Urothelium cell line (cell line): Measurements from ENCODE around the gene PIR.
A peak's percentile ranks its signal among the peaks of the same experiment; 100 is the strongest.

Source experiments
- DNase-seq: peaks from one replicate; pipeline ENCODE4 v3.0.0; 2011; ENCODE audit warnings: low spot score, mixed read lengths
- FAIRE-seq: peaks from 2 replicates; lab custom pipeline; 2011; peaks lifted over from hg19 to GRCh38; lab: Jason Lieb, UNC

The PIR gene

GRCh38 chrX:15492469-15492868 is 664 bp downstream of the PIR start:
- no peak for FAIRE-seq
- no peak for DNase-seq

- DNase-seq, result no peak
- no peak for FAIRE-seq
Observed at GRCh38 chrX:15483891-15484290, 9.2 kb downstream of the PIR start.

- FAIRE-seq, result no peak
- DNase-seq, result no peak
Observed at GRCh38 chrX:15475486-15475885, 17.6 kb downstream of the PIR start.

GRCh38 chrX:15475021-15475420 is 18.1 kb downstream of the PIR start:
- DNase-seq (no peak), FAIRE-seq (no peak)

- FAIRE-seq, result no peak
- no peak for DNase-seq
Observed at GRCh38 chrX:15474028-15474427, 19.1 kb downstream of the PIR start.

- DNase-seq, result no peak
- no peak for FAIRE-seq
Observed at GRCh38 chrX:15472531-15472930, 20.6 kb downstream of the PIR start.

GRCh38 chrX:15471028-15471427 is 22.1 kb downstream of the PIR start:
- DNase-seq (peak; percentile 12), FAIRE-seq (no peak)

GRCh38 chrX:15469613-15470012 is 23.5 kb downstream of the PIR start:
- DNase-seq (no peak), FAIRE-seq (no peak)

GRCh38 chrX:15468036-15468435 is 25.1 kb downstream of the PIR start:
- FAIRE-seq (no peak), DNase-seq (no peak)

- DNase-seq, result no peak
- no peak for FAIRE-seq
Observed at GRCh38 chrX:15465896-15466651, 27.1 kb downstream of the PIR start.

- no peak for DNase-seq
Observed at GRCh38 chrX:15465347-15465746, 27.8 kb downstream of the PIR start.

GRCh38 chrX:15464704-15465103 is 28.4 kb downstream of the PIR start:
- no peak for FAIRE-seq
- DNase-seq, result no peak

More at GRCh38 chrX:15465347-15465746, 27.8 kb downstream of the PIR start:
- no peak for FAIRE-seq

GRCh38 chrX:15451913-15452312 is 41.2 kb downstream of the PIR start:
- FAIRE-seq (no peak), DNase-seq (no peak)

GRCh38 chrX:15448010-15448639 is 45.0 kb downstream of the PIR start:
- no peak for FAIRE-seq

GRCh38 chrX:15441464-15441863 is 51.7 kb downstream of the PIR start:
- DNase-seq (no peak), FAIRE-seq (no peak)

More at GRCh38 chrX:15448010-15448639, 45.0 kb downstream of the PIR start:
- DNase-seq, result peak; percentile 0

- DNase-seq (no peak), FAIRE-seq (no peak)
Observed at GRCh38 chrX:15438332-15438731, 54.8 kb downstream of the PIR start.

- no peak for DNase-seq
- no peak for FAIRE-seq
Observed at GRCh38 chrX:15437724-15438123, 55.4 kb downstream of the PIR start.

- no peak for DNase-seq
- no peak for FAIRE-seq
Observed at GRCh38 chrX:15435836-15436619, 57.1 kb downstream of the PIR start.

GRCh38 chrX:15434205-15434604 is 58.9 kb downstream of the PIR start:
- FAIRE-seq (no peak), DNase-seq (no peak)

- DNase-seq (no peak), FAIRE-seq (no peak)
Observed at GRCh38 chrX:15430584-15430983, 62.5 kb downstream of the PIR start.

- FAIRE-seq, result no peak
Observed at GRCh38 chrX:15430076-15430475, 63.1 kb downstream of the PIR start.

GRCh38 chrX:15425024-15425423 is 68.1 kb downstream of the PIR start:
- FAIRE-seq (no peak), DNase-seq (no peak)

More at GRCh38 chrX:15430076-15430475, 63.1 kb downstream of the PIR start:
- DNase-seq, result no peak
